NT2/D1 (cell line): ENCODE data around the gene DCHS1.

Experiments used
- YY1 ChIP-seq: IDR thresholded peaks from 2 replicates; pipeline ENCODE4 v1.6.1; 2011; ENCODE audit not compliant: insufficient read length, insufficient read depth
- ZNF274 ChIP-seq: IDR thresholded peaks from 2 replicates; pipeline ENCODE4 v1.6.1; 2011; ENCODE audit warnings: mild to moderate bottlenecking, low read depth, low read length

DNA sequence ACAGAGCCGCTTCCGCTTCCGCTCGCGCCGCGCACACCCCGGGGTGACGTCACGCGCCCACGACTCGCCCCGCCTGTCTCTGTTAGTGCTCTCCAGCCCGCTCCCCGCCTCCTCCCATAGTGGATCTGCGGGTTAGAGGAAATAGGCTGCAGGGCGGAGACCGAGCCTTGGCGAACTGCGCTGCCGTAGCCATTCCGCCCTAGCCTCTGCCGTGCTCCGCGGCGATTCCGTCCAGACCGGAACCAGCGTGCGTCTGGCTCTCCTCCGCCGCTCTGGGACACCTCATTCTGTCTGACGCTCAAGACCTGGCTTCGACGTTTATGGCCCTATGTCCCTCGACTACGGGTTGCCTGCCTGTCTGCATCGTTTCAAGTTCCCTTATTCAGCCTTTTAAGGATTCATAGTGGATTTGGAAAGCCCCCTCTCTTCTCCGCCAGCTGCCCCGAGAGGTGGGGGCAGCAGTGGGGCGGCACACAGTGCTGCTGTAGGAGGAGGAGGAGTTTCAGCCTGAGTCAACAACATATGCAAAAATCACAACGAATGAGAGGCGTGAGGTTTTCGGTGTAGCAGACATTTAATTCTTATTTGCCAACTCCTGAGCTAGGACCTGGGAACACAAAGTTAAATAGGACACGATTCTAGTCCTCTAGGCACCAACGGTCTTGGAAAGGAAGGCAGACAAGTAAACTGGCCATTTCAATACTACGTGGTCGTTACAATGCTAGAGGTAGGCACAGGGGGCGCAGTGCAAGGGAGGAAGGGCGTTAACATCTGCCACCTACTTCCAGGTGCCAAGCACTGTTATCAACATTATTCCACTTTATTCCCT is 43.2 kb downstream of the DCHS1 start, which contains the start of gene TAF10:
- TF ChIP-seq YY1: no peak
- TF ChIP-seq ZNF274: no peak
